B cell (primary cell): ENCODE data around the gene FHIT.

ENCODE experiments used
- EZH2 ChIP-seq: IDR thresholded peaks from 2 replicates; pipeline ENCODE4 v1.6.1; 2012; ENCODE audit warnings: borderline replicate concordance, low read depth, mild to moderate bottlenecking, moderate library complexity, low read length; ENCODE audit not compliant: insufficient read depth, poor library complexity, severe bottlenecking
- TF ChIP-seq, protein P1 (sequence below): fragments of 200-600 bp; IDR thresholded peaks from one replicate; pipeline ENCODE4 v1.8.0; 2022; ENCODE audit warnings: antibody characterized with exemption, mild to moderate bottlenecking

DNA sequence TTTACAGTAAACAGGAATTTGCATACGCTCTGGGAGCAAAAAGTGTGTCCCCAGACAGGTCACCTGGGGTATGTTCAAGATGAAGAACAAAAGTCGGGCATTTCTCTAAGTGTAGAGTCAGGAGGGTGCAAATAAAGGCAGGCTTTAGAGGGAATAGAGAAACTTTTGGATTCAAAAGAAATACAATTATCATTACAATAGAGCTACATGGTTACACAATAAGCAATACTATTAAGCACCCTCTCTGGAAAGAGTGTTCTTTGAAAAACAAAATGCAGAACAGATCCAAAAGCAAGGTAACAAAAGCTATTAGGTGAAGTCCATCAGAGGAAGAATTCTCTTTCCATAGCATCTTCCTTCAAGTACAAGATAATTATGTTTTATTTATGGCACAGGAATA lies 679.7 kb downstream of the FHIT start:
- TF ChIP-seq, protein P1, sequence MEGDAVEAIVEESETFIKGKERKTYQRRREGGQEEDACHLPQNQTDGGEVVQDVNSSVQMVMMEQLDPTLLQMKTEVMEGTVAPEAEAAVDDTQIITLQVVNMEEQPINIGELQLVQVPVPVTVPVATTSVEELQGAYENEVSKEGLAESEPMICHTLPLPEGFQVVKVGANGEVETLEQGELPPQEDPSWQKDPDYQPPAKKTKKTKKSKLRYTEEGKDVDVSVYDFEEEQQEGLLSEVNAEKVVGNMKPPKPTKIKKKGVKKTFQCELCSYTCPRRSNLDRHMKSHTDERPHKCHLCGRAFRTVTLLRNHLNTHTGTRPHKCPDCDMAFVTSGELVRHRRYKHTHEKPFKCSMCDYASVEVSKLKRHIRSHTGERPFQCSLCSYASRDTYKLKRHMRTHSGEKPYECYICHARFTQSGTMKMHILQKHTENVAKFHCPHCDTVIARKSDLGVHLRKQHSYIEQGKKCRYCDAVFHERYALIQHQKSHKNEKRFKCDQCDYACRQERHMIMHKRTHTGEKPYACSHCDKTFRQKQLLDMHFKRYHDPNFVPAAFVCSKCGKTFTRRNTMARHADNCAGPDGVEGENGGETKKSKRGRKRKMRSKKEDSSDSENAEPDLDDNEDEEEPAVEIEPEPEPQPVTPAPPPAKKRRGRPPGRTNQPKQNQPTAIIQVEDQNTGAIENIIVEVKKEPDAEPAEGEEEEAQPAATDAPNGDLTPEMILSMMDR: no peak
- no peak for TF ChIP-seq EZH2
